H1 (cell line): Measurements from ENCODE around the gene MBTPS1. TPM values are rescaled to one million over a fixed set of nuclear protein-coding genes. Genes with fewer than 3 reads are reported as not detected.

Experiments used
- BACH1 ChIP-seq: IDR thresholded peaks from 2 replicates; pipeline ENCODE4 v1.6.1; 2012; ENCODE audit warnings: low read length, improper control_type of control experiment
- CBX5 ChIP-seq: fragments of 300-800, 300-1000 bp; sonication (generic); IDR thresholded peaks from 2 replicates; pipeline ENCODE4 v1.7.1; 2016; ENCODE audit warnings: antibody characterized with exemption, low read length, low read depth
- NRF1 ChIP-seq: IDR thresholded peaks from 2 replicates; pipeline ENCODE4 v1.6.1; 2011; ENCODE audit warnings: mild to moderate bottlenecking, low read depth, low read length, improper control_type of control experiment
- SAP30 ChIP-seq: fragments of 300-600 bp; sonication (generic); IDR thresholded peaks from 2 replicates; pipeline ENCODE4 v1.7.1; 2012; ENCODE audit warnings: low read length, moderate library complexity, mild to moderate bottlenecking, inconsistent platforms; ENCODE audit not compliant: insufficient read depth, insufficient replicate concordance
- TBP ChIP-seq: IDR thresholded peaks from 2 replicates; pipeline ENCODE4 v1.6.1; 2011; ENCODE audit warnings: low read depth, low read length, improper control_type of control experiment
- TCF12 ChIP-seq: IDR thresholded peaks from 2 replicates; pipeline ENCODE4 v1.6.1; 2011; ENCODE audit warnings: low read depth, mild to moderate bottlenecking, low read length
- polyA plus RNA-seq, 7 experiments: library from polyadenylated mRNA; depleted of rRNA in 3 of 7; stranded (reverse) in 5 of 7; unstranded in 2 of 7; fragments of >200 nt in 5 of 7; fragments of 200-250 nt in 2 of 7; gene quantifications; 1 replicate in 5 of 7; 2 replicates in 1 of 7; 4 replicates in 1 of 7; pipeline versions ENCODE4 v1.2.1 to v1.2.3, GENCODE V29; 2011 to 2013; ENCODE audit warnings: missing spikeins in 2 of 7, mixed read lengths in 2 of 7
- total RNA-seq: library from RNA; stranded (reverse); fragmentation: NEBNext Ultra II Directional; extraction: Animal tissue kit (Norgen Biotek cat#: 25700); gene quantifications from 2 replicates; pipeline ENCODE4 v1.2.1, GENCODE V29; 2021

MBTPS1 gene
- total and polyA plus RNA-seq, 2 of the 8 experiments (the other 6 are each of a cell fraction or from before 2014, with no cell fraction given), result 30.6 to 53.3 TPM

- TF ChIP-seq TBP (no peak), TCF12 (no peak), CBX5 (no peak), BACH1 (no peak), NRF1 (no peak), SAP30 (no peak)
Measured at GRCh38 chr16:84054916-84055315, 61.8 kb downstream of the MBTPS1 start (continued).
